H1 (cell line): ENCODE measurements around the gene MACROD2. TPM values are rescaled to one million over a fixed set of nuclear protein-coding genes. Genes with fewer than 3 reads are reported as not detected.

ENCODE experiments used
- CBX5 ChIP-seq: fragments of 300-800, 300-1000 bp; sonication (generic); IDR thresholded peaks from 2 replicates; pipeline ENCODE4 v1.7.1; 2016; ENCODE audit warnings: antibody characterized with exemption, low read length, low read depth
- MAFK ChIP-seq: IDR thresholded peaks from 2 replicates; pipeline ENCODE4 v1.6.1; 2012; ENCODE audit warnings: low read depth, mild to moderate bottlenecking, improper control_type of control experiment, low read length
- NANOG ChIP-seq: IDR thresholded peaks from 2 replicates; pipeline ENCODE4 v1.6.1; 2011; ENCODE audit warnings: low read length, low read depth, mild to moderate bottlenecking, inconsistent platforms; ENCODE audit not compliant: insufficient read depth, poor library complexity, severe bottlenecking
- RFX5 ChIP-seq: IDR thresholded peaks from 2 replicates; pipeline ENCODE4 v1.6.1; 2011; ENCODE audit warnings: low read depth, low read length, improper control_type of control experiment, borderline replicate concordance
- RNF2 ChIP-seq: fragments of 200-900, 300-1000 bp; sonication (generic); IDR thresholded peaks from 2 replicates; pipeline ENCODE4 v1.7.1; 2016; ENCODE audit warnings: borderline replicate concordance, low read depth, mild to moderate bottlenecking, antibody characterized with exemption, low read length; ENCODE audit not compliant: poor library complexity, severe bottlenecking; ENCODE audit errors: missing control alignments
- RXRA ChIP-seq: IDR thresholded peaks from 2 replicates; pipeline ENCODE4 v1.6.1; 2011; ENCODE audit warnings: low read depth, mild to moderate bottlenecking, low read length, moderate library complexity; ENCODE audit not compliant: insufficient read depth
- SIN3A ChIP-seq, 2 experiments: IDR thresholded peaks in 1 of 2; conservative IDR thresholded peaks in 1 of 2; 2 replicates each; pipeline ENCODE4 v1.6.1; 2011 to 2012; ENCODE audit warnings: low read length in 2 of 2, improper control_type of control experiment in 1 of 2, low read depth in 1 of 2, mild to moderate bottlenecking in 1 of 2
- SRF ChIP-seq: IDR thresholded peaks from 2 replicates; pipeline ENCODE4 v1.6.1; 2011; ENCODE audit warnings: mild to moderate bottlenecking, low read depth, low read length, moderate library complexity
- polyA plus RNA-seq, 7 experiments: library from polyadenylated mRNA; depleted of rRNA in 3 of 7; stranded (reverse) in 5 of 7; unstranded in 2 of 7; fragments of >200 nt in 5 of 7; fragments of 200-250 nt in 2 of 7; gene quantifications; 1 replicate in 5 of 7; 2 replicates in 1 of 7; 4 replicates in 1 of 7; pipeline versions ENCODE4 v1.2.1 to v1.2.3, GENCODE V29; 2011 to 2013; ENCODE audit warnings: missing spikeins in 2 of 7, mixed read lengths in 2 of 7
- total RNA-seq: library from RNA; stranded (reverse); fragmentation: NEBNext Ultra II Directional; extraction: Animal tissue kit (Norgen Biotek cat#: 25700); gene quantifications from 2 replicates; pipeline ENCODE4 v1.2.1, GENCODE V29; 2021
- TF ChIP-seq, protein P1 (sequence below): fragments of 300-600 bp; sonication (generic); IDR thresholded peaks from 2 replicates; pipeline ENCODE4 v1.7.1; 2012; ENCODE audit warnings: low read length, moderate library complexity, mild to moderate bottlenecking, inconsistent platforms; ENCODE audit not compliant: insufficient replicate concordance
- TF ChIP-seq, protein P2 (sequence below): IDR thresholded peaks from 2 replicates; pipeline ENCODE4 v1.6.1; 2012; ENCODE audit warnings: inconsistent platforms

Gene MACROD2
- total and polyA plus RNA-seq, 2 of the 8 experiments (the other 6 are each of a cell fraction or from before 2014, with no cell fraction given), result 0.70 to 3.9 TPM

DNA sequence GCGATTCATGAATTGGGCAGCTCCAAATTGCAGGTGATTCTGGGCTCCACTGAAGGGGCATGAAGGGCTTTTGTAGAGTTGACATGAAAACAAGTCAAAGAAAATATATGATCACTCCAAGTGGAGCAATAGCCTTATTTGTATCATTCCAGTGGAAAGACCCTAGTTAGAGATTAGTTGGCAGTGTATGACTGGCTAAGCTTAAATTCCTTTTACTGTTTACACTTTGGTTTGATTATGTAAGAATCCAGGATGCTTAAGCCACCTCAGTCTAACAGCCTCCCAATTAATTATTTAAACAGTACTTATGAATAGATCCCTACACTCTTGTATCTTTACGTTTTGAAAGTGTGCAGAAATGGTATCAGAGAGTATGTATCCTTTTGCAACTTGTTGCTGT is 1865.5 kb downstream of the MACROD2 start (continued):
- TF ChIP-seq, protein P1, sequence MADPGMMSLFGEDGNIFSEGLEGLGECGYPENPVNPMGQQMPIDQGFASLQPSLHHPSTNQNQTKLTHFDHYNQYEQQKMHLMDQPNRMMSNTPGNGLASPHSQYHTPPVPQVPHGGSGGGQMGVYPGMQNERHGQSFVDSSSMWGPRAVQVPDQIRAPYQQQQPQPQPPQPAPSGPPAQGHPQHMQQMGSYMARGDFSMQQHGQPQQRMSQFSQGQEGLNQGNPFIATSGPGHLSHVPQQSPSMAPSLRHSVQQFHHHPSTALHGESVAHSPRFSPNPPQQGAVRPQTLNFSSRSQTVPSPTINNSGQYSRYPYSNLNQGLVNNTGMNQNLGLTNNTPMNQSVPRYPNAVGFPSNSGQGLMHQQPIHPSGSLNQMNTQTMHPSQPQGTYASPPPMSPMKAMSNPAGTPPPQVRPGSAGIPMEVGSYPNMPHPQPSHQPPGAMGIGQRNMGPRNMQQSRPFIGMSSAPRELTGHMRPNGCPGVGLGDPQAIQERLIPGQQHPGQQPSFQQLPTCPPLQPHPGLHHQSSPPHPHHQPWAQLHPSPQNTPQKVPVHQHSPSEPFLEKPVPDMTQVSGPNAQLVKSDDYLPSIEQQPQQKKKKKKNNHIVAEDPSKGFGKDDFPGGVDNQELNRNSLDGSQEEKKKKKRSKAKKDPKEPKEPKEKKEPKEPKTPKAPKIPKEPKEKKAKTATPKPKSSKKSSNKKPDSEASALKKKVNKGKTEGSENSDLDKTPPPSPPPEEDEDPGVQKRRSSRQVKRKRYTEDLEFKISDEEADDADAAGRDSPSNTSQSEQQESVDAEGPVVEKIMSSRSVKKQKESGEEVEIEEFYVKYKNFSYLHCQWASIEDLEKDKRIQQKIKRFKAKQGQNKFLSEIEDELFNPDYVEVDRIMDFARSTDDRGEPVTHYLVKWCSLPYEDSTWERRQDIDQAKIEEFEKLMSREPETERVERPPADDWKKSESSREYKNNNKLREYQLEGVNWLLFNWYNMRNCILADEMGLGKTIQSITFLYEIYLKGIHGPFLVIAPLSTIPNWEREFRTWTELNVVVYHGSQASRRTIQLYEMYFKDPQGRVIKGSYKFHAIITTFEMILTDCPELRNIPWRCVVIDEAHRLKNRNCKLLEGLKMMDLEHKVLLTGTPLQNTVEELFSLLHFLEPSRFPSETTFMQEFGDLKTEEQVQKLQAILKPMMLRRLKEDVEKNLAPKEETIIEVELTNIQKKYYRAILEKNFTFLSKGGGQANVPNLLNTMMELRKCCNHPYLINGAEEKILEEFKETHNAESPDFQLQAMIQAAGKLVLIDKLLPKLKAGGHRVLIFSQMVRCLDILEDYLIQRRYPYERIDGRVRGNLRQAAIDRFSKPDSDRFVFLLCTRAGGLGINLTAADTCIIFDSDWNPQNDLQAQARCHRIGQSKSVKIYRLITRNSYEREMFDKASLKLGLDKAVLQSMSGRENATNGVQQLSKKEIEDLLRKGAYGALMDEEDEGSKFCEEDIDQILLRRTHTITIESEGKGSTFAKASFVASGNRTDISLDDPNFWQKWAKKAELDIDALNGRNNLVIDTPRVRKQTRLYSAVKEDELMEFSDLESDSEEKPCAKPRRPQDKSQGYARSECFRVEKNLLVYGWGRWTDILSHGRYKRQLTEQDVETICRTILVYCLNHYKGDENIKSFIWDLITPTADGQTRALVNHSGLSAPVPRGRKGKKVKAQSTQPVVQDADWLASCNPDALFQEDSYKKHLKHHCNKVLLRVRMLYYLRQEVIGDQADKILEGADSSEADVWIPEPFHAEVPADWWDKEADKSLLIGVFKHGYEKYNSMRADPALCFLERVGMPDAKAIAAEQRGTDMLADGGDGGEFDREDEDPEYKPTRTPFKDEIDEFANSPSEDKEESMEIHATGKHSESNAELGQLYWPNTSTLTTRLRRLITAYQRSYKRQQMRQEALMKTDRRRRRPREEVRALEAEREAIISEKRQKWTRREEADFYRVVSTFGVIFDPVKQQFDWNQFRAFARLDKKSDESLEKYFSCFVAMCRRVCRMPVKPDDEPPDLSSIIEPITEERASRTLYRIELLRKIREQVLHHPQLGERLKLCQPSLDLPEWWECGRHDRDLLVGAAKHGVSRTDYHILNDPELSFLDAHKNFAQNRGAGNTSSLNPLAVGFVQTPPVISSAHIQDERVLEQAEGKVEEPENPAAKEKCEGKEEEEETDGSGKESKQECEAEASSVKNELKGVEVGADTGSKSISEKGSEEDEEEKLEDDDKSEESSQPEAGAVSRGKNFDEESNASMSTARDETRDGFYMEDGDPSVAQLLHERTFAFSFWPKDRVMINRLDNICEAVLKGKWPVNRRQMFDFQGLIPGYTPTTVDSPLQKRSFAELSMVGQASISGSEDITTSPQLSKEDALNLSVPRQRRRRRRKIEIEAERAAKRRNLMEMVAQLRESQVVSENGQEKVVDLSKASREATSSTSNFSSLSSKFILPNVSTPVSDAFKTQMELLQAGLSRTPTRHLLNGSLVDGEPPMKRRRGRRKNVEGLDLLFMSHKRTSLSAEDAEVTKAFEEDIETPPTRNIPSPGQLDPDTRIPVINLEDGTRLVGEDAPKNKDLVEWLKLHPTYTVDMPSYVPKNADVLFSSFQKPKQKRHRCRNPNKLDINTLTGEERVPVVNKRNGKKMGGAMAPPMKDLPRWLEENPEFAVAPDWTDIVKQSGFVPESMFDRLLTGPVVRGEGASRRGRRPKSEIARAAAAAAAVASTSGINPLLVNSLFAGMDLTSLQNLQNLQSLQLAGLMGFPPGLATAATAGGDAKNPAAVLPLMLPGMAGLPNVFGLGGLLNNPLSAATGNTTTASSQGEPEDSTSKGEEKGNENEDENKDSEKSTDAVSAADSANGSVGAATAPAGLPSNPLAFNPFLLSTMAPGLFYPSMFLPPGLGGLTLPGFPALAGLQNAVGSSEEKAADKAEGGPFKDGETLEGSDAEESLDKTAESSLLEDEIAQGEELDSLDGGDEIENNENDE, result no peak
- TF ChIP-seq RFX5, result no peak
- TF ChIP-seq RNF2, result no peak
- TF ChIP-seq CBX5, result no peak
- no peak for TF ChIP-seq RXRA
- no peak for TF ChIP-seq SRF
- TF ChIP-seq, protein P2, sequence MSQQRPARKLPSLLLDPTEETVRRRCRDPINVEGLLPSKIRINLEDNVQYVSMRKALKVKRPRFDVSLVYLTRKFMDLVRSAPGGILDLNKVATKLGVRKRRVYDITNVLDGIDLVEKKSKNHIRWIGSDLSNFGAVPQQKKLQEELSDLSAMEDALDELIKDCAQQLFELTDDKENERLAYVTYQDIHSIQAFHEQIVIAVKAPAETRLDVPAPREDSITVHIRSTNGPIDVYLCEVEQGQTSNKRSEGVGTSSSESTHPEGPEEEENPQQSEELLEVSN, result no peak
- TF ChIP-seq MAFK, result no peak
- no peak for TF ChIP-seq NANOG
- TF ChIP-seq SIN3A (conservative IDR thresholded peaks at IDR 0.05 in 1 of 2, IDR thresholded peaks at IDR 0.05 in 1 of 2; ENCODE audit: low read depth in 1 of 2, low read length in 2 of 2), result no peak
